Lower leg skin (tissue), 4 donors: ENCODE measurements around the gene KRTAP10-1. TPM values are rescaled to one million over a fixed set of nuclear protein-coding genes. Genes with fewer than 3 reads are reported as not detected.

ENCODE experiments used
- DNase-seq, 2 donors: peaks; one replicate each; pipeline ENCODE4 v3.0.0-alpha.2; 2019; ENCODE audit warnings: low spot score in 2 of 2
- H3K4me3 ChIP-seq: fragments of 200-600 bp; sonication (generic); 2 replicates; pipeline ENCODE4 v1.5.1; 2017; ENCODE audit warnings: mild to moderate bottlenecking, low read depth; ENCODE audit not compliant: poor library complexity, severe bottlenecking
- CTCF ChIP-seq, 3 donors: fragments of 450-650 bp; IDR thresholded peaks; one replicate each; pipeline ENCODE4 v1.5.1; 2016; ENCODE audit warnings: antibody characterized with exemption in 3 of 3, mild to moderate bottlenecking in 3 of 3, moderate library complexity in 2 of 3
- POLR2A ChIP-seq, 2 donors: fragments of 450-650 bp; IDR thresholded peaks; one replicate each; pipeline ENCODE4 v1.6.1; 2016 to 2017; ENCODE audit warnings: antibody characterized with exemption in 2 of 2, mild to moderate bottlenecking in 1 of 2, moderate library complexity in 1 of 2
- WGBS, 2 donors: methylation state at CpG; one replicate each; pipeline ENCODE4 v1.1.5; 2018; 5-methylcytosine and 5-hydroxymethylcytosine counted together
- intact Hi-C: fragments of 100-400 bp; cut with DNase I; formaldehyde crosslinking; loops from one replicate; pipeline ENCODE4 v1.15.0; 2023; ENCODE audit warnings: low total_unique reads
- total RNA-seq, 4 donors: library from RNA; depleted of rRNA; stranded (reverse); fragments of >200 nt; gene quantifications; one replicate each; pipeline ENCODE4 v1.1.0, GENCODE V29; 2016

Gene KRTAP10-1
- total RNA-seq, 4 donors from 2014 or later: 3.0 TPM; not detected in 3

GRCh38 chr21:44496564-44497550, 43.1 kb downstream of the KRTAP10-1 start:
- DNase-seq: no peak
- intact Hi-C loops: no loop called here
- TF ChIP-seq CTCF (IDR thresholded peaks at IDR 0.05): no peak
- WGBS, 2 donors: 42 to 48% methylated on average over 27 of the region's 27 CpGs
- no peak overlapping the region for H3K4me3 ChIP-seq

GRCh38 chr21:44495611-44496563, 44.1 kb downstream of the KRTAP10-1 start:
- H3K4me3 ChIP-seq: no peak overlapping the region
- TF ChIP-seq CTCF (IDR thresholded peaks at IDR 0.05) (no peak), POLR2A (IDR thresholded peaks at IDR 0.05) (no peak)

GRCh38 chr21:44494956-44495355, 45.0 kb downstream of the KRTAP10-1 start:
- H3K4me3 ChIP-seq: no peak overlapping the region
- no peak for DNase-seq
- 88% methylated on average over 13 of the region's 13 CpGs for WGBS, 2 donors
- TF ChIP-seq POLR2A (IDR thresholded peaks at IDR 0.05) (no peak), CTCF (IDR thresholded peaks at IDR 0.05) (no peak)
- intact Hi-C loops: no loop called here

More at GRCh38 chr21:44495611-44496563, 44.1 kb downstream of the KRTAP10-1 start:
- intact Hi-C loops: no loop called here
- 88 to 89% methylated on average over 16 of the region's 16 CpGs for WGBS, 2 donors
- DNase-seq: no peak

- no peak overlapping the region for H3K4me3 ChIP-seq
- TF ChIP-seq POLR2A (IDR thresholded peaks at IDR 0.05) (no peak), CTCF (IDR thresholded peaks at IDR 0.05) (no peak)
- intact Hi-C loops: no loop called here
Observed at GRCh38 chr21:44494418-44494817, 45.6 kb downstream of the KRTAP10-1 start.

GRCh38 chr21:44492567-44493385, 47.2 kb downstream of the KRTAP10-1 start:
- no peak for DNase-seq
- TF ChIP-seq CTCF (IDR thresholded peaks at IDR 0.05) (no peak), POLR2A (IDR thresholded peaks at IDR 0.05) (no peak)
- H3K4me3 ChIP-seq: no peak overlapping the region
- WGBS, 2 donors: 89 to 92% methylated on average over 9 of the region's 9 CpGs
- intact Hi-C loops: no loop called here

More at GRCh38 chr21:44494418-44494817, 45.6 kb downstream of the KRTAP10-1 start:
- 91 to 94% methylated on average over 17 of the region's 17 CpGs for WGBS, 2 donors
- DNase-seq: no peak
